HG03575 (cell line): Measurements from ENCODE around the gene COL23A1.

Experiments used
- ATAC-seq: cut with Tn5 transposase; IDR thresholded peaks from one replicate; pipeline ENCODE4 v1.9.1; 2021; ENCODE audit not compliant: unreplicated experiment, insufficient number of reproducible peaks, low FRiP score; ENCODE audit errors: extremely low read depth

COL23A1 gene

GRCh38 chr5:178296066-178296465 is 294.1 kb downstream of the COL23A1 start:
- no peak for ATAC-seq

DNA sequence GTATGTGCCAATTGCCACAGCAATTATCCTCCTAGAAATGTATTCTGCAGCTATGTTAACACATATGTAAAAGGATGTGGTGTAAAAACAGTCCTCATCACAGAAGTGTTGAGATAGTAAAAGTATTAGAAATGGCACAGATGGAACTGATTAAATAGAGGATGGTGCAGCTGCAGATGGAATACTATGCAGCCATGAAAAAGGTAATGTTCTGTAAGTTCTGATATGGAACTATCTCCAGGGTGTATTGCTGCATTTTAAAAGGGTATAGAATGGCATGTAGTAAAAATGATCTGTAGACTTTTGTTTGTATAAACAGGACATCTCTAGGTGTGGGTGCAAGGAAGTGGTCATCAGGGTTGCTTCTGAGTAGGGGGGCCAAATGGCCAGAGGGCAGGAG is 294.6 kb downstream of the COL23A1 start:
- no peak for ATAC-seq

DNA sequence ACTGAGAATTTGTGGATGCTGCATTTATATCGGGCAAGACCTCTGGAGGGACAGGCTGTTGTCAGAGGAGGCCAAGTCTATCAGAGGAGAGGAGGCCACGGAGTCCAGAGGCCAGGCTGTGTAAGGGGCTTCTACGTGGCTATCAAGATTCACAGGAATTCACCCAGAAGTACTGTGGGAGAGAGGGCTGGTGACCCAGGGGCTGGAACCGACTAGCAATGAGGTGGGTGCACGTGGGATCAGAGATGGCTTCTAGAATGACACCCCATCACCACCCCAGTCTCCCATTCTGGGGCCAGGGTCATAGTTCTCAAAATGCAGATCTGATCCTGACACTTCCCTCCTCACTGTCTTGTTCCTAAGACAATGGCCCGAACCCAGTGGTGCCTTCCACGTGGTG is 296.4 kb downstream of the COL23A1 start:
- ATAC-seq, result no peak

DNA sequence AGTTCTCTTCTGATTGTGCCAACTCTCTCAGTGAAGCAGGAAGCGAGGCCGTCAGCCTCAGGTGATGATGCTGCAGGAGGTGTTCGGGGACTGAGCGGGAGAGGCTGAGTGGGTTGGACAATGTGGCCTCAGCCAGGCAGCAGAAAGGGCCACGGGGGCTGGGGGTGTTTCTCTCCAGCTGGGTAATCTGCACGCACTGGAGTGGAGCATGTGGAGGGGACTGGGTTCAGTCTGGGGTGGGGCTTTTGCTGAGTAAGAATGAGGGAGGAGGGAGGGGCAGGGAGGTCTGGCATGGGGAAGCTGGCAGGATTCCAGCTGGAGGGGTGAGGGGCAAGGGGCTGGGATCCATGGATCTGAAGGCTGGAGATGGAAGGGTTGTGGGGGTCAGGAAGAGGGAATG is 296.8 kb downstream of the COL23A1 start:
- ATAC-seq, result no peak

DNA sequence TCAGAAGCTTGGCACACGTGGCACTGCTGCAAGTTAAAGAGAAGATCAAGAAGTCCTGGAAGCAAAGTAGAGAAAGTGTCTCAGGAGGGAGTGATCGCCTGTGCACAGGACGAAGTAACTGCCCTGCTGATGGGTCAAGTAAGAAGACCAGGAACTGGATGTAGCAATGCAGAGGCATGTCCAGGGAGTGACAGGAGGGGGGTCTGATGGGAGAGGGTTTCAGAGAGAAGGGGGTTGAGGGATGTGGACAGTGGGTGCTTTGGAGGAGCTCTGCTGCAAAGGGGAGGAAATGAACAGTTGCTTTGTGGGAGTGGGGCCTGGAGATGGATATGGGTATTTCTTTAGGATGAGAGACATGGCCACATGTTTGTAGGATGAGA is 297.4 kb downstream of the COL23A1 start:
- no peak for ATAC-seq

DNA sequence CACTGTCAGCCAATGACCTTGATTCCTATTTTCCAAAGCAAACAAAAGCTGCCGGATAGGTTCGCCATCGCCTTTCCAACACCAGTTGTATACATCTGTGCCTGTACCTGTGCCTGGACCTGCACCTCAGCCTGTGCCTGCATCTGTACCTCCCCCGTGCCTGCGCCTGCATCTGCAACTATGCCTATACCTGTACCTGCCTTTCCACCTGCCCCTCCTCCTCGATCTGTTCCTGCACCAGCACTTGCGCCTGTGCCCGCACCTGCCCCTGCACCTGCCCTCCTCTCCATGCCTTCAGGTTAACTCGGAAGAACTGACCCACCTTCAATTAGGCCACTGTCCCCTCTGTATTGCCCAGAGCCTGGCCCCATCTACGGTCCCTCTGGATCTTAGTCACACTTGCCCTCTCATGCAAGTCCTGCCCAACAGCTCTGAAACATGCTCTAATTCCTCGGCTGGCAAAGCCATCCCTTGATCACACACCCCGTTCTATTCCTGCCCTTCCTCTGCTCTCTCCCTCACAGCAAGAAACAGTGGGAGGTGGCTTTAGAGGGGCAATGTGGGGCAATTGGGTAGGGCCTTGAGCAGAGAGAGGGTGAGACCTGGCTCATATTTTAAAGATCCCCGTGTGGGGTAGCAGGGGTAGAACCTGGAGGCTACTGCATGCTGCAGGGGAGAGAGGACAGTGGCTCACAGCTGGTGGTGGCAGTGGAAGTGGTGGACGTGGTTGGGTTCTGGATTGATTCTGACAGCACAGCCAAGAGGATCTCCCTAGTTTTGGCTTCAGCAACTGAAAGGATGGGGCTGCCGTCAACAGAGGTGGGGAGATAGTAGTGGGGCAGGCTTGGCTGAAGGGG is 298.0 kb downstream of the COL23A1 start:
- ATAC-seq, result no peak

DNA sequence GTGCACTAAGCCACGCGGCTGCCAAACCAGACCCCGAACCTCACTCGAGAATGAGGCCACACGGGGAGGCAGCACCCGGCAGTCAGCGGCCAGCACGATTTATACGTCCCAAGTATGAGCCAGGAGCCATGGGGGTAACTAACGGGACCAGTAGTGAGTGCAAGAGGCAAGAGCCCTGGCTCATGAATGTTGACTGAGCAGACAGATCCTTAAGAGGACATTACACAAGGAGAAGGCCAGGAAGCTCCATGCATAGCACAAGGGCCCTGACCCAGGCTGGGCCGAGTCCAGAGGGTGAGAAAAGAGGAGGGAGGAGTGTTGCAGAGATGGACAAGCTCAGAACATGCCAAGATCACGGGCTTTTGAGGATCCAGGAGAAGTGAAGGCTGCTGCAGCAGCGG is 299.0 kb downstream of the COL23A1 start:
- no peak for ATAC-seq

DNA sequence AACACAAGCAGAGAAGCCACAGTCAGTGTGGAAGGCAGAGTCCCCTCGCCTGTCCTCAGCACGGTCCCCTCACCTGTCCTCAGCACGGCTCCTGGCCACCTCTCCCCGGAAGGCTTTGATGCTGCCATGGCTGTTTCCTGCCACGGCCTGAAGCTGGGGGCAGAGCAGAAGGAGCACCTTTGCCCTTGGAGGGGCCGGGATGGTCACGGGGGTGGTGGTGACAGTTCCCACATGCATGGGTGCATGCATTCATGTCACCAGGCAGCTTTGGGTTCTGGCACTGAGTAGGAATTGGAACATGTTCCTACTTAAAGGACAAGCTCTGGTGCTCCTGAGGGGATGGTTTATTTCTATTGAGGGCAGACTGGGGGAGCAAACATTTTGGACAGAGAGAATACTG is 299.8 kb downstream of the COL23A1 start:
- no peak for ATAC-seq

- ATAC-seq, result no peak
Measured at GRCh38 chr5:178289438-178289837, 300.8 kb downstream of the COL23A1 start.

- ATAC-seq, result no peak
Measured at GRCh38 chr5:178288401-178289368, 301.5 kb downstream of the COL23A1 start.

- no peak for ATAC-seq
Measured at GRCh38 chr5:178287791-178288105, 302.4 kb downstream of the COL23A1 start.

DNA sequence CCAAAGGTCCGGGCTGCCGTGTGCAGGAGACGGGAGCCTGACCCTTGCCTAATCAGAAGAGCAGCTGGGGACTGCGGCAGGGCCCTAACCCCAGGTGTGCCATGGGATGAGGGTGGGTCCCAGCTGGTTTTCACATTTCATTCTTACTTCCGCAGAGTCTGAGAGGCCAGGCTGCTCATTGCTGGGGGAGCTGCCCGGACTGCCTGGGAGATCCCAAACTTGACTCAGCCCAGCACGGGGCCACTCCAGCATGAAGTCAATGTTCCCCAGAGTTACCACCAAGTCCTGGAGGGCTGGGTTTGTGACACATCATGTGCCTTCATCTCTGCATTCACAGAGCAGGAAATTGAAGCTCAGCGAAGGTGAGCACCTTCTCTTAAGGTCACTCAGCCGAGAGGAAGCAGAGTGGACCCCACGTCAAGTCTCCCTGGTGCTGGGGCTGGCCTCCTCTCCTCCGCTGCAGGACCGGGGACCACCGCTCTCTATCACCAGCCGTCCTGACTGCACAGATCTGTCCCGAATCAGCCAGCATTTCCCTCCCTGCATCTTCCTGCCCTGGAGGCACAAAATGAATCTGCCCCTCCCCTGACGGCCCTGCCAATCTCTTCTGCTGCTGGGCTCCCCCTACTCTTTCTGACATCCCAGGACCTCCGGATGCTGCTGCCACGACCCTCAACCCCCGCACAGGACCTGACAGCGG is 303.0 kb downstream of the COL23A1 start:
- ATAC-seq, result no peak

GRCh38 chr5:178286226-178287090 is 303.7 kb downstream of the COL23A1 start:
- ATAC-seq, result no peak

- ATAC-seq, result no peak
Measured at GRCh38 chr5:178285399-178286225, 304.6 kb downstream of the COL23A1 start.

- no peak for ATAC-seq
Measured at GRCh38 chr5:178284996-178285395, 305.2 kb downstream of the COL23A1 start.

DNA sequence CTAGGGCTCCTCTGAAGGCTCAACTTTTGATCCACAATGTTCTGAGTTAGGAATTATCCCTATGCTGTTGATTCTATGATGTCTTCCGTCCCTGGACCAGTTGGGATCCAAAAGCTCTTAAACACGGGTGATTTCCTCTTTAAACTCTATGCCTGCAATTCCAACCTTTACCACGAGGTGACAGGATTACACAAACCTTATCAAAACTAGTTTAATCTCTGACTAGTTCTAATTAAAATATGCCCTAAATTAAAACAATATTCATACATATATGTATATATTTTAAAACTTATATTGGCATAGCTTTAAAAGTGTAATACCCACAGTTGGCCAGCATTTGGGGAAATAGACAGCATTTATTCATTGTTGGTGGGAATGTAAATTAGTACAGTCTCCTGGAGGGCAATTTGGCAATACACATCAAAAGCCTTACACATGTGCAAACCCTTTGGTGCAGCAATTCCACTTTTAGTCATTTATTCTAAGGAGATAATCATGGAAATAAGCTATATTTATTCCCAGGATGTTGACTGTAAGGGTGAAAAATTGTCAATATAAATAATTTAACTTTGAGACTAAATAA is 306.0 kb downstream of the COL23A1 start:
- ATAC-seq, result no peak

DNA sequence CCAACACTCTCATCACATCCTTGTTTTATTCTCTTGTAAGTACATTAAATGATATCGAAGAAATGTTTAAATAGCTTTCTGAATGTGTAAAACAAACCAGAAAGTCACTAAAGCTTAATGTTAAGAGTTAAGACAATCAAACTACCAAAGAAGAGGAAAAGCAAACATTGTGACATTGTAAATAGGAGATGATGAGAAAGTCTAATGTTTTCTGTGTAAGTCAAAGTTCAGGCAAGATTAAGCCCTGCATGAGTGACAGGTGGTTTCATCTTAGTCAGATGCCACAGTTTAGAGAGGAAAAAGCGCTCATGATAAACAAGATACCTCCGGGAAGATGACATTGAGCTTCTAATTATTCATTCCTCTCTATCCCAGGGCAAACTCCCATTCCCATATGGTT is 306.7 kb downstream of the COL23A1 start:
- ATAC-seq, result no peak

- no peak for ATAC-seq
Measured at GRCh38 chr5:178282391-178282790, 307.8 kb downstream of the COL23A1 start.
